Stimulated activated CD8-positive, alpha-beta memory T cell treated with anti-CD3 and anti-CD28 coated beads, Interleukin-7, amount 100 ng/mL, for 1 hour (primary cell): Measurements from ENCODE around the gene P2RX2.

Source experiments
- DNase-seq, 2 donors: peaks; one replicate each; pipeline ENCODE4 v3.0.0-alpha.2; 2020; ENCODE audit warnings: low read depth in 2 of 2

The P2RX2 gene

GRCh38 chr12:132662901-132663755 is 44.6 kb downstream of the P2RX2 start:
- no peak for DNase-seq

DNA sequence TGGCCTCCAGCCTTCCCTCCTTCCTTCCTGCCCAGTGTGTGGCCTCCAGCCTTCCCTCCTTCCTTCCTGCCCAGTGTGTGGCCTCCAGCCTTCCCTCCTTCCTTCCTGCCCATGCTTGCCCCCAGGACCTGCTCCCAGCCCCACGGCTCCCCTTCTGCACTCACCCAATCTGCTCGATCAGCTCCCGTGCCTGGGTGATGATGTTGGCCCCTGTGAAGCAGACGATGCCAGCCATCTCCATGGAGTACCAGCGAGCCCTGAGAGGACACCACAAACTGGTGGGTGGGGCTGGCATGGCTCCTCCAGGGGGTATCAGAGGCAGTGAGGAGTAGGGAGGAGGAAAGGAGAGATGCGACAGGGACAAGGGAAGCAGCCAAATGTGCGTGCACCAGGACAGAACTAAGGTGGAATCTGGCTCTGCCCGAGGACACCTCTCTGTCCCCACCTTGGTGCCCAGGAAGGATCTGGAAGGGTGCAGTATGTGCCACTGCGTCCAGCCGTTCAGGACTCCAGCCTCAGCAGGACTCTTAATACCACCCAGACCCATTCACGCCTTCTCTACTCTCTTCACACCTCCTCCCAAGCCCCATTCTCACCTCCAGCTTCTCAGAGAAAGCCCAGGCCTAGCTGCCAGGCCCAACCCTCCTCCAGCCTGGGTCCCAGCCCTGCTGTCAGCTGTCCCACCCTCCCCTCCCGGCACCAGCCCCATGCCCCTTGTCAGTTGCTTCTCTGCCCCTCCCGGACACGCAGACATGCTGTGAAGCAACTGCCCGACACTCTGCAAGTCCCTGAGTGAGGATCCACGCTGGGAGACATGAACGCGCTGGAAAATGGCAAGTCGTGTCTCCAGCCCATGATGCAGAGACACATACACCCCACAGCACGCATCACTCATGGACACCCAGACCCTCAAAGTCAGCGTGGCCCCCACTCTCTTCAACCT is 45.9 kb downstream of the P2RX2 start:
- DNase-seq: no peak

- DNase-seq: no peak
Measured at GRCh38 chr12:132665149-132665491, 46.5 kb downstream of the P2RX2 start.

GRCh38 chr12:132665794-132666193 is 47.2 kb downstream of the P2RX2 start:
- DNase-seq: no peak

DNA sequence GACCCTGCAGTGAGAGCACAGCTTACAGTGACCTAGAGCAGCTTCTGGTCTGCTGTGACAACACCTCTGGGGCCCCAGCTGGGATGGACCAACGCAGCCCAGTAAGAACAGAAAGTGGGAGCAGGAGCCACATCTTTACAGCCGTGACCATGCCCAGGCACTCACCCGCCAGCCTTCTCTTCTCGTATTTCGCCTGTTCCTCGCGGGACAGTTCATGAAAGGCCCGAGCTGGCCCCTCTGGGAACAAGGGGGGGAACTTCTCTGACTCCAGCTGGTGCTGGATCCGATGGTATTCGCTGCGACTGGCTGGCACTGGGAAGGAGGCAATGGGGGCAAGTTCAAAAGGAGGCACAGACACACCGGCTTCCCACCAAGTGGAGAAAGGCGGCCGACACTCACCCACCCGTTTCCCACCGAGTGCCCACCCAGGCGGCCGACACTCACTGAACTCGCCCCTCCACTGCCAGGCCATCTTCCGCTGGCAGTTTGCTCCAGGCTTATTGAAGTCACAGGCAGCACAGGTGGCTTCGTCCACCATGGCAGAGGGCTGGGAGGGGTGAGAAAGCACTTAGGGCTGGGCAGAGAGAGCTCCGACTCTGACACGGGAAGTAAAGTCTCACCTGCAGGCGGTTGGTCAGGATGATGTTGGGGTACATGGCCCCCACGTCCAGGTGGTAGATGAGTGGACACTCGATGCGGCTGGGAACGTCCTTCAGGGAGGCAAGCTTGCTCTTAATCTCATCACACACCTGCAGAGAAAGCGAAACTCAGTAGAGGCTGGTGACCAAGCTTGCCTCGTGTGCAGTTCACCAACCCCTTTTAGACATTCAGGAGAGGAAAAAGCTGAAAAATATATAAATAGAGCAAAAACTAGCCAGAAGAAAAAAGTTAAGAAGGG is 49.9 kb downstream of the P2RX2 start:
- no peak for DNase-seq

DNA sequence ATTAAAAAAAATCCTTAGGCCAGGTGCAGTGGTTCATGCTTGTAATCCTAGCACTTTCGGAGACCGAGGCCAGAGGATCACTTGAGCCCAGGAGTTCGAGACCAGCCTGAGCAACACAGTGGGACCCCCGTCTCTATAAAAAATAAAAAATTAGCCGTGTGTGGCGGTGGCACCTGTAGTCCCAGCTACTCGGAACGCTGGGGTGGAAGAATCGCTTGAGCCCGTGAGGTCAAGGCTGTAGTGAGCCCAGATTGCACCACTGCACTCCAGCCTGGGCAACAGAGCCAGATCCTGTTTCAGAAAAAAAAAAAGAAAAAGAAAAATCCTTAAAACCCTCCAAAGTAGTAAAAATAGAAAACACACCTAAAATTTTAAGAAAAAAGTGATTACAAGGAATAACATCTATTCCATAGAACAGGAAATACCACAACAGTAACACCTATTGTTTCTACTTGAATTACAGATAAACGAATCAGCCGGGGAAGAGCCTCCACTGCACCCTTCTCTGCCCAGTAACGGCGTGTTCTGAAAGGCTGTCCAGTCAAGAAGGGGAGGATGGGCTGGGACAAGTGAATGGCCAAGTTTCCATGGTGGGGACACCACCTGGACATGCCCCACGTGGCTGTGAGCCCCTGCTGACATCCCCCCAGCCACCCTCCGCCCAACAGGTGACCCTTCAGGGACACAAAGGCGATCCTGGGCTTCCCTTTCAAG is 50.7 kb downstream of the P2RX2 start:
- DNase-seq: no peak
